Stimulated activated CD4-positive, alpha-beta T cell treated with anti-CD3 and anti-CD28 coated beads, Interleukin-15, amount 100 ng/mL, for 1 hour (primary cell): ENCODE measurements around the gene ZNF619.
A peak's percentile ranks its signal among the peaks of the same experiment; 100 is the strongest.

Source experiments
- DNase-seq, 2 donors: peaks; one replicate each; pipeline ENCODE4 v3.0.0-alpha.2; 2020; ENCODE audit warnings: low read depth in 1 of 2, low spot score in 1 of 2

The ZNF619 gene

DNA sequence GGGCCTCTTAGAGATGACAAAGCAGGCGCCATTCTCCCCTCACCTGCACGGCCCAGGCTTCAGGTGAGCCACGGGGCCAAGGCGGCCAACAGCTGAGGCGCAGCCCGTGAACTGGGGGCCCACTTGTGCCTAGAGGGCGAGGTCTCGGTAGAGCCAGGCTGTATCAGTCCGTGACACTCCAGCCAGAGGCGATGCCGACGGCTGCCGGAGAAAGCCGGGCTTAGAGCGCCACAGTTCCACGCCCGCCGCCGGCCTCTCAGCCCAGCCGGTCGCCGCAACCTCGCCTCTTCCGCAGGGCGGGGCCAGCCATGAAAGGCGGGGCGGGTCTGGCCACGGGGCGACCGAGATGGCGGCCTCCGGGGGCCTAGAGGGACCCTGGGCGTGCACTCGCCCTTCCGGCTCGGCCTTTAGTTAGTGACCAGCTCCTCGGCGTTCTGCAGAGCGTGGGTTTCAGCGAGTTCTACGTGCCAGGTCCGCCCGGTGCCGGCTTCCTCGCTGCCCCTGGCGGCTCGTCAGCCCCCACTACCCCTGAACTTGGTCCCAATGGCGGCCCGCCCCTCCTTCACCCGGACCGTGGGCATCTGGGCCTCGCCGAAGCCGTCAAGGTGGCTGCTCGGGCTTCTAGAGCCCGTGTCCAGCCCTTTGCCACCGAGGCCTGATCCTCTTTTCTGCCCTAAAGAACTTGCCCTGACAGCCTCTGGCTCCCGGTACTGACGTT lies 47.8 kb downstream of the ZNF619 start, which contains the start of gene ZNF621:
TSS of gene ZNF621 (plus strand) at position 393 of the 718 bp plus-strand sequence. CDS start 881 bp downstream, outside the sequence.
- DNase-seq, result peak; percentile 67 to 79

DNA sequence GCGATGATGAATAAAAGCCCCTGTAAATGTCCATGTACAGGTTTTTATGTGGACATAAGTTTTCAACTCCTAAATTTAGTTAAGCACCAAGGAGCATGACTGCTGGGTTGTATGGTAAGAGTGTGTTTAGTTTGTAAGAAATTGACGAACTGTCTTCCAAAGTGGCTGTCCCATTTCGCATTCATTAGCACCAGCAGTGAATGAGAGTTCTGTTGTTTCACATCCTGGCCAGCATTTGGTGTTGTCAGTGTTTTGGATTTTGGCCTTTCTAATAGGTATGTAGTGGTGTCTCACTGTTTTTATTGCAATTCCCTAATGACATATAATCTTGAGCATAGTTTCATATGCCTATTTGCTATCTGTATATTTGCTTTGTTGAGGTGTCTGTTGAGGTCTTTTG lies 51.5 kb downstream of the ZNF619 start:
- no peak for DNase-seq

GRCh38 chr3:40532252-40532651 lies 55.3 kb downstream of the ZNF619 start:
- DNase-seq, result no peak

- no peak for DNase-seq
These were observed 57.4 kb downstream of the ZNF619 start for GRCh38 chr3:40534283-40534682.
